GM18870 (cell line): ENCODE data around the gene LMO7.
"Not testable (repeated sequence)": the region's sequence is repeated elsewhere in the genome, so short reads cannot be mapped to it uniquely, and the experiment has no call there.

Experiments used
- ATAC-seq: cut with Tn5 transposase; IDR thresholded peaks from one replicate; pipeline ENCODE4 v1.9.1; 2021; ENCODE audit warnings: moderate library complexity; ENCODE audit not compliant: unreplicated experiment

LMO7 gene

DNA sequence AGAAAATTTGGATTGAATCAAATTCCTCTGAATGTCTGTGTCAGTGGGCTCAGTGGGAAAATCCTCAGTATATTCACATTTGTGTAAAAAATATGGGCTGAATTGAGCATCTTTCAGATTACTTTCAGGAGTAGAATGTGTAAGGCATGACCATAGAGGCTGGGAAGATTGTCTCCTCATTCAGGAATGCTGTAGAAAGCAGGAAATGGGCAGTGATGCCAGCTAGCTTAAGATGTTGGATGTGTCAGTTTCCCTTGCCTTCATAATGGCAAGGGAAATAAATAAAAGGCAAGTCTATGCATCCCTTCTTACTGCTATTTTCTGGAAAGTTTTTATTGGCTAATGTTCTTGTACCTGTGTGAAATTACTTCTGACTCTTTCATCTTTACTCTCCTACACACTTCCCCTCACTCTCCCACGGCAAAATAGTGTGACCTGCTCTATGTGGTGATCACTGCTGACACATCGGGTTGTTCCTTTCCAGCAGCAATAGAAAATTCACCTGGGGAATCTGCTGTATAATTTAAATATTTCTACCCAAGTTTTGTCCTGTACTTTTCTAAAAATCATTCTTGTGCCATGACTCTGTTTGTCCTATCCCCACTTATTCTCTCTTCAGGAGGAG, 103.2 kb downstream of the LMO7 start:
- ATAC-seq, result peak; percentile 62

DNA sequence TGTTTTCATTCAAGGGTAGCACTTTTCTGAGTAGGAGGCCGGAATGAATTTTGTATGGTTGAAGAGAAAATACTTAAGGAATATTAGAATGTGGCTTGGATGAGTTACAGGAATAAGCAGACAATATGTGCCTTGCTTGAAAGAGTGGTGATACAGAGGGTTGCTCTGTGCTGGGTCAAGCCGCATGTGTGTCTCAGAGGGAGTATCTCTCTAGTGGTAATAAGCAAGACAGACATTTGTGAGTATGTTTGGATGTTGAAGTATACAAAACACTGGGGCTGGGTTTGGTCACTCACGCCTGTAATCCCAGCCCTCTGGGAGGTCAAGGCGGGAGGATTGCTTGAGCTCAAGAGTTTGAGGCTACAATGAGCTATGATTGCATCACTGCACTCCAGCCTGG, 103.9 kb downstream of the LMO7 start:
- ATAC-seq, result no peak

DNA sequence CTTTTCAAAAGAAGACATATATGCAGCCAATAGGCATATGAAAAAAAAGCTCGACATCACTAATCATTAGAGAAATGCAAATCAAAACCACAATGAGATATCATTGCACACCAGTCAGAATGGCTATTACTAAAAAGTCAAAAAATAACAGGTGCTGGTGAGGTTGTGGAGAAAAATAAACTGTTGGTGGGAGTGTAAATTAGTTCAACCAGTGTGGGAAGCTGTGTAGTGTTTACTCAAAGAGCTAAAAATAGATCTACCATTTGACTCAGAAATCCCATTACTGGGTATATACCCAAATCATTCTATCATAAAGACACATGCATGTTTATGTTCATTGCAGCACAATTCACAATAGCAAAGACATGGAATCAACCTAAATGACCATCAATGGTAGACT, 106.9 kb downstream of the LMO7 start:
- ATAC-seq, result not testable (repeated sequence)

DNA sequence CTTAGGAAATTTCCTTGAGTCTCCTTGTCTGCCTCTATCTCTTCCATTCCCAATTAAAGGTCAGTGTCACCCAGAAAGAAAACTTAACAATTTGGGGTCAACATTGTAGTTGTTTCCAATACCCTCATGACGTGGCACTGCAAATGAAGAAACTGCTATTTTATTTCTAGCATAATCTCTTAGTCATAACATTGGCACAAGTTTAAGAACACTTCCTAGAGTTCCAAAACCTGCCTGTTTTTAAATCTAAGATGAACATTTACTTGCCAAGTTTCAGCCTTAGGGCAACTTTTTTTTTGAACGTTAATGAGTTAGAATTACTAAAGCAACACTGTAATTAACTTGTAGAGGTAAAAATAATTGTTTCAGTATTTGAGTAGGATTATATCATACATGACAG, 108.0 kb downstream of the LMO7 start:
- ATAC-seq, result no peak

DNA sequence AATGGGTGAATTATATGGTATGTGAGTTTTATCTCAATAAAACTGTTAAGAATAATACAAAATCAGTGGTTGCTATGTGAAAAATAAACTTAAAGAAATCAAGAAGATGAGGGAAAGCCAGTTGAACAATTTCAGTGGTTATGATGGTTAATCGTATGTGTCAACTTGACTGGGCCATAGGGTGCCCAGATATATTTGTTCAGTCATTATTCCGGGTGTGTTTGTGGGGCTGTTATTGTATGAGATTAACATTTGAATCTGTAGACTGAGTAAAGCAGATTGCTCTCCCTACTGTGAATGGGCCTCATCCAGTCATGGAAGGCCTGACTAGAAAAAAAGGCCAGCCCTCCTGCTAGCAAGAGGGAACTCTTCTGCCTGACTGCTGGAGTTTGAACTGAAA, 109.3 kb downstream of the LMO7 start:
- ATAC-seq, result no peak

DNA sequence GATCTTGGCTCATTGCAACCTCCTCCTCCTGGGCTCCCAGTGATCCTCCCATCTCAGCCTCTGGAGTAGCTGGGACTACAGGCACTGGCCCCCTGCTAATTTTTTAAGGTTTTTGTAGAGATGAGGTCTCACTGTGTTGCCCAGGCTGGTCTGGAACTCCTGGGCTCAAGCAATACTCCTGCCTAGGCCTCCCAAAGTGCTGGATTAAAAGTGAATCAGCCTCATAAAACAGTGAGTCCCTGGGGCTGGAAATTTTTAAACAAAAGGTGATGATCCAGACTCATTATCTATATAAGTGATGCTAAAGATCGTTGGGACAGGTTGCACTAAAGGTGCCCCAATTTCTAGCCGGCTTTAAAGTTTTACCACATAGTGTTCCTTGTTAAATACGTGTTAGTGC, 112.7 kb downstream of the LMO7 start:
- no peak for ATAC-seq

DNA sequence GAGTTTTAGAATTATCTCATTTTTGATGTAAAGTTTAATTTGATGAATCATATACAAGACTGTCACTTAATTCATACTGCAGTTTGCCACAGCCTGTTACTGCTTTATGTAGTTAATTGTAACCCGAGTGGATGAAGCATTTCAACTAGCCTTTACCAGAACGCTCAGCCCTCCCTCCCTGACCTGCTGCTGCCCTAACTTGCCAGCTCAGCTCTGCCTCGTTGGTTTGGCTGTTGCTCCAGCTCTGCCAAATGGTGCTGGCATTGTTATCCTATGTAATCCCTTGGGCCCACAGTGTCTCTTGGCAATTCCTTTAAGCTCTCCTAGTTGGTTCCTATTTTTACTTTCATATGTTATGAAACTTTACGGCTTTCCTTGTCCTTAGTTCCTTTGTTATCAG, 113.3 kb downstream of the LMO7 start:
- ATAC-seq, result no peak

DNA sequence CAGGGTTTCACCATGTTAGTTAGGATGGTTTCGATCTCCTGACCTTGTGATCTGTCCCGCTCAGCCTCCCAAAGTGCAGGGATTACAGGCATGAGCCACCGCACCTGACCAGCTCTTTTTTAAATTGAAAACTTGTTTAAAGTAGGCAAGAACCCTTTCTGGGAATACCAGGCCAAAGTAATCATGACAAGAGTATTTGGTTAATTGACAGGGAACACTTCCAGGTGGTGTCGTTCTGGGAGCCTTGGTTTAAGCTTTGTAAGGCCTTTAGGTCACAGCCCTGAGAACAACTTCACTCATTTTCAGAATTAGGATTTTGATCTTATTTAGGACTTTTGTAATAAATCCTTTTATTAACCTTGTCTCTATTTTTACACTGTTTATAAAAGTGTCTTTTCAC, 115.2 kb downstream of the LMO7 start:
- ATAC-seq, result no peak

DNA sequence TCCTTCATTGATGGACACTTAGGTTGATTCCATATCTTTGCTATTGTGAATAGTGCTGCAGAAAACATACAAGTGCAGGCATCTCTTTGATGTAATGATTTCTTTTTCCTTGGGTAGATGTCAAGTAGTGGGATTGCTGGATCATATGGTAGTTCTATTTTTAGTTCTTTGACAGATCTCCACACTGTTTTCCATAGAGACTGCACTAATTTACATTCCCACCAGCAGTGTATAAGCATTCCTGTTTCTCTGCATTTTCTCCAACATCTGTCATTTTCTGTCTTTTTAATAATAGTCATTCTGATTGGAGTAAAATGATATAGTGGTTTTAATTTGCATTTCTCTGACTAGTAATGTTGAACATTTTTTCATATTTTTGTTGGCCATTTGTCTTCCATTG, 116.7 kb downstream of the LMO7 start:
- ATAC-seq, result no peak

DNA sequence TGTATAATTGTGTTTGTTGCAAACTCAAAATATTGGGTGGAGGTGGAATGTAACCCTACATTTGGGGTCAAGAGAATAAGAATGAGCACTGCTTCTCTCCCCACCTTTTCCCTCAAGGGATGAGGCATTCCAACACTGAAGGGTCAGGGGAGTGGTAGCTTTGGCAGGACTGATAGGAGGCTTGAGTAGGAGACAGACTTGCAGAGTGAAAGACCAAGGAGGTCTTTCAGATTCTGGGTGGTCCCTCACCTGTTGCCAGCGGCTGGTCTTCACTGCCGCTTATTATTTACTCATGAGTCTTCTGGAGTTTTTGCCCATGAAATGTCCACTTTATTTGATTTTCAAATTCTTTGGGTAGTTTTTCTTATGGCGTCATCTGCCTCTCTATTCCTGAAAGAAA, 118.8 kb downstream of the LMO7 start:
- no peak for ATAC-seq

DNA sequence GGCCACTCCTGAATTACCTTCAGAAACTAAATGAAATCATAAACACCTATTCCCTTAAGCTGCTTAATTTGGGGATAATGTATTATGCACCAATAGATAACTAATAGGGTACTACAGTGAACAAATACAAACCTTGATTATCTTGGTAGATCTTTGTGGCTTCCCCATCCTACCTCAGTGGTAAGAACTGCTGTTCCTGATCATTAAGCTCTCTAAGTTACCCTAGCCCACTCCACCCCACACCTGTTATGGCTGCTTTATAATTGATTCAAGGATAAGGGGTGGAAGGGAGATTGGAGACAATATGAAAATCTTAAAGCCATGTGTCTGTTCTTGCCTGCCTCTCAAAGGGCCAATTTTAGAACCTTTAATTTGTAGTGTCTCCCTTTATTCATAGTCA, 121.2 kb downstream of the LMO7 start:
- ATAC-seq, result no peak

DNA sequence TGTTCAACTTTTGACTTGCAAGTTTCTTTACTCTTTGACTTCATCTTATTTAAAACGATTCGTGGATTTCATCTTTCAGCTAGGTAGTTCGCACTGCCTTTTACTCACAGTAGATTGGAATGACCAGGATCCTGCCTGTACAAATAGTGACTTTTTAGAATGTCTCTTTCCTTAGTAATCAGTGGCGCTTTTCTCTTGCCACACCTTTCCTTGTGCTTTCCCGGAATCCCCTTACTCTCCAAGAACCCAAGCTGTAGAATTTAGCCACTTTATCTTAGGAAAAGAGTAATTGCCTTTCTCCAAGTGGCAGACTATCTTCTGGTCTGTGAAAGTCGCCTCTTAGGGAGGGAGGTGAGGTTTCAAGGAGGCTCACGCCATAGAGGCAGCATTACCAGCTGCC, 123.4 kb downstream of the LMO7 start:
- no peak for ATAC-seq

DNA sequence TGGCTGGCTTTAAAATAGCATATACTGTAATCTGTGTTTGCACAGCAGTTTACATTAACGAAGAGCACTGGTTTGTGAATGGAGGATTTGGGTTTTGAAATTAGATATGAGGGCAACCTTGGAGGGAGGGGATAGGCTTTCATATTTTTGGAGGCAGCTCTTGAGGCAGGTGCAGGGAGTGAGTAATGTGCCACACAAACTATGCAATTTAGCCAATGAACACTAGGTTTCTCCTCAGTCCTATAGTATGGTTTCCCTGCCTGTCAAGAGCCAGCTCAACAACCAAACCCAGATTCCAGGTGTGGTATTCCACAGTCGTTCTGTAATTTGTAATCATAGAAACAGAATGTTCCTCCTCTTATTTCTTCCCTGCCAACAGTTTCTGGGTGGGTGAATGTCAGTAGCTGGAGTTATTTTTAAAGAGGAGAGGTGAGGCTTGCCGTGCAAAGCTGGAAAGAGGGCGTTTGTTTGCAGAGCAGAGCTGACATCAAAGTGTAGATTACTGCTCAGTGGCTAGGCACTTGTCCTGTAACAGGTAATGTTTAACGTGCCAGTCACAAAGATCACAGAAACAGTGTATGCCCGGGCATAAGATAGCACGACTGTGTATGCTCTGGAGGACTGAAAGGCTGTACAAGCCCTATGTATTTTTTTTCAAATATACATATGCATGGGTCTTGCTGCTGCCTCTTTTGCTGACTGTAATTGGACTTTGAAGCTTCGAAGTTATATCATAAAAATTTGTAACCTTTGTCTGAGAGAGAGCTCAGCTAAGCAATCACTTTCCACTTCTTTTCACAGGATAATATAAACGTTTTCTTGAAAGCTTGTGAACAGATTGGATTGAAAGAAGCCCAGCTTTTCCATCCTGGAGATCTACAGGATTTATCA, 124.2 kb downstream of the LMO7 start:
- peak; percentile 46 for ATAC-seq

DNA sequence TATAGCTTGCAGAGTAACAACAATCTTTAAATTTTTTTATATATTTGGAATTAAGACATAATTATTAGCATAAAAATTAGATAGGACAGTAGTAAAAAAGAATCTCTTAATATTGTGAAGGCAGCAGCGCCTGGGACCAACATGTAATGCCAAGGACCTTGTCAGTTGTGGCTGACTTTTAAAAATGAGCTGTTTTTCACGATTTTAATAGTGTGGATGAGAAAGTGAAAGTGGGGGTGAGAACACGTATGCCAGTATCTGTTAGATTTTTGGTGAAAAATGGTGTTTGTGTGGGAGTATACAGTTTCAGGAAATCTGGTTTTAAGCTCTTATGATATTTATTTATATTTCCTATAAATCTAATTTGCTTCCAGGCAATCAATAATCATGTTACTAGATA, 125.2 kb downstream of the LMO7 start:
- ATAC-seq, result no peak

DNA sequence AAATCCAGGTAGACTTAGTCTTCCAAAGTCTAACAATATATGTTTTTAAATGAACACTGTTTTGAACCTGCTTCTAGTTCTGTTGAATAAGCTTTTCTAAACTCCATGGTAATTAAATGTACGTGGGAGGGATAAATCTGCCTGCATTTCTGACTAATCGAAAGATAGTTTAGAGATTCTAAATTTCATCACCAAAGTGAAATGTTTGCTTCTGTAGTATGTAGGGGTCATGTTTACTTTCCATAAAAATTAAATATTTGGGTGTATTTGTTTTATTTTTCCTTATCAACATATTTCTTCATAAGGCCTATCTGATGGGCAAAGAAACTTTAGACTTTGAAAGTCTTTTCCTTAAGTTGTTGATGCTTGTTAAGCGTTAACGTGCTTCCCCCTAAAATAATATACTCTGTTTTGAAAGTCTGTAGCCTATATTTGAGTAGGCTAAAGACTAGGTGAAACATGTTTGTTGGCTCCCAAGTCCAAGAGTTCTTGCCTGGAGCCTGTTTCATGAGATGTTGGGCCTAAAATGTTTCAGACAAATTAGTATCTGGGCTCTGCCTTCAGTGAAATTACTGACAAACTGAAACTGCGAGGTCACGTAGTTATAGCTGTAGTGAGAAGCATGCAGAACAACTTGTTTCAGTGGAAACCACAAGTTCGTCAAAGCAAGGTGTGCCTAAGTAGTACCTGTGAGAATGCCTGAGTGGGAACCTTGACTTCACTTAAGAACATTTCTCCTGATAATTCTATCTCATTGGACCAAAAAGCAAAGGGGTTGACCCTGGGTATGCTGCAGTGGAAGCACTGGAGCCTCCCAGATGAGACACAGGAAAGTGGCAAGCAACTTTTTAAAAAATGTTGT, 126.2 kb downstream of the LMO7 start:
- ATAC-seq, result peak; percentile 94

DNA sequence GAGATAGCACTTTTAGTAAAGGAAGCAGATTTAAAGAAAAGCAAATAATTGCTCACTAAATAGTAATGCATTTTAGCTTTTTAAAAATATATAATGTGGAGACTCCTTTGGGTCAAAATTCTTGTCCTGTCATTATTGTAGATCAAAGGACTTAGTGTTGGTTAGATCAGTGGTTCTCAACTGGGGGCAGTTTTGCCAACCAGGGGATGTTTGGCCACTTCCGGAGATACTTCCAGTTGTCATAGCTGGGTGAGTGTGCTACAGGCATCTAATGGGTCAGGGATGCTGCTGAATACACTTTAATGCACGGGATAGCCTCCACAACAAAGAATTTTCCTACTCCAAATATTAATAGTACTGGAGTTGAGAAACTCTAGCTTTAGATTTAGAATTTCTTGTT, 126.8 kb downstream of the LMO7 start:
- peak; percentile 7 for ATAC-seq

DNA sequence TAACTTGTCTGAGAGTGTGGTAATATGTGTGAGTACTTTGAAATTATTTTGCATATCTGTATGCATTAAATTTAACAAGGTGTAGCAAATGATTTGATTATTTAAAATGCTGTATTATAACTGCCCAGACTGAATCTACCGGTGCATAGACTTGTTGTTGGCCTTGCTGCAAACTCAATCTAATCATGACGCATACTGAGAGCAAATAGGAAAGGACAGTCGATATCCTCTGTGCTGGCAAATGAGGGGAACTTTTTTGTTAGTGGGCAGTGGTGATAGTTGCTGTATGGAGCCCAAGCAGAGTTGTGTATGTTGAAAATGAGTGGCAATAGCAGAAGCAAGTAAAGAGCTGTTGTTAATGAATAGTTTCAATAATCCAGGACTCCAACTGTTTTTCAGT, 127.4 kb downstream of the LMO7 start:
- no peak for ATAC-seq

DNA sequence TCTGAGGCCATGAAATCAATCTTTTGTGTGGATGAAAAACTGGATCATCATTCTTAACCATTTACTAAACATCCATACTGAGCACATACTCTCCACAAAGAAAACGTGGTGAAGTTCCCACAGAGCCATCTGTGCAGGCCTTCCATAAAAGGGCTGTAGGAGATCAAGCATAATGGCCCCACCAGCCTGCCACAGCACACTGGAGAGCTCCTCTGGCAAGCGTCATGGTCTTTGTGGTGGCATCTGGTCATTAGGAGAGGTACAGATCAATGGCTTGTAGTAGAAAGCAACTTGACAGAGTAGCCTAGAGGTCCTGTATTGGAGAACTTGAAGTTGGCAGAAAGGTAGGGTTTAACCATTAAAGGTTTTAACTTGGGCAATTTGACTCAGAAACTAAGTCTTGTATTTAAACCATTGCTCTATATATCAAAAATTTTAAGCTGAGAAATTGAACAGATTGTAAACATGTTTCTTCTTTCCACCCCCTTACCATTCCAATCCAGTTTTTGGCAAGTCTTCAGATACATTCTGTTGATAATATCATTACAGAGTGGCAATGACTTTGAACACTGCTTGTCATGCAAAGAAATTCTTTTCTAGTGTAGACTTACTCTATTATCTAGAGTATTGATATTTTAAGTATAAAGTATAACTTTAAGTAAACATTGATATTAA, 128.3 kb downstream of the LMO7 start:
- ATAC-seq, result no peak

DNA sequence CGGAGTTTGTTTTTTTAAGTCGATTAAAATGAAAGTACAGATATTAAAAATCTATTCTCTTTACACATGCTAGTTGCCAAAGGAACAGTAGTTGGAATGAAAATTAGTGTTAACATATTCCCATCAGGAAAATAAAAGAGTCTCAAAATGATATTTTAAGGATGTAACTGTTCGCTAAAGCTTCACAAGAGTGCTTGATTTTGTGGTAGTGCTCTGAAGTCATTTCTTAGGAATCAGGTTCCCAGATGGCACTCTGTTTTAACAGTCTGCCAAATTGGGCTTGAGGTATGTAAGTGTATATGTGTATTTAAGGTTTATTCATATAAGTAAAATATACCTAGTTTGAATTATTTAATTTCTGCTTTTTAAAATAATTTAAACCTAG, 128.8 kb downstream of the LMO7 start:
- ATAC-seq, result no peak

DNA sequence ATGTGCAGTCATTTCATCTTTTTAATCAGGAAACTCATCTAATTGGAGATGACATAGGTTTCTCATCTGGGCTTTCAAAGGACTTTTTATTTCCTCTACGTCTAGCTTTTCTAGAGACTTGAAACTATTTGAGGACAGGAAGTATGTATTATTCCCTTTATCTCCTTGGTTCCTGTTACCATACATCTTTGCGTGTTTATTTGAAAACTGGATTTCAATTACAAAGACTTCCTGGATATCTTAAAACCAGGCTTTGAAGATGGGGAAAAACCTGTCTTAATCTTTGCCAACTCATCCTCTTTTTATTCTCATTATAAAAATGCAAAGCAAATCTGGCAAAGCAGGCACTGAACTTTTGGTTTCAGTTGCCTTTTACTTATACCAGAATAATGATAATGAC, 130.5 kb downstream of the LMO7 start:
- ATAC-seq, result no peak
